Measurements from ENCODE around the gene EPS8L2.

Gene EPS8L2

DNA sequence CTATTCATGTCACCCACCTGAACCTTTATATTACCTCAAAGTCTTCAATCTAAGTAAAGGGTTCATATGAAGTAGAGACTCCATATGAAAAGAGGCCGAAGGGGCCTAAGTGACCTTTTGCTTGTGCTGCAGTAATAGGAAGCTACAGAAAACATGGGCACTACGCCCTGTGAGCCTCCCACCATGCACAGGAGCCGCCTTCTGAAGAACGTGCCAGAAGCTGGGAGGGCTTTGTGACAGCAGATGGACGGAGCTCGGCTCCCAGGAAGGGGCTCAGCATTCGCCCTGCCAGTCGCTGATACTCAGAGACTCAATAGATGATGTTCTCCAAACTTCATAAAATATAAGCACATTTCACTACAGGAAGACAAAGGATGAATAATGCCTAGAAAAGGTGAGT is 32.2 kb upstream of the EPS8L2 start:
- TF ChIP-seq, protein P1, sequence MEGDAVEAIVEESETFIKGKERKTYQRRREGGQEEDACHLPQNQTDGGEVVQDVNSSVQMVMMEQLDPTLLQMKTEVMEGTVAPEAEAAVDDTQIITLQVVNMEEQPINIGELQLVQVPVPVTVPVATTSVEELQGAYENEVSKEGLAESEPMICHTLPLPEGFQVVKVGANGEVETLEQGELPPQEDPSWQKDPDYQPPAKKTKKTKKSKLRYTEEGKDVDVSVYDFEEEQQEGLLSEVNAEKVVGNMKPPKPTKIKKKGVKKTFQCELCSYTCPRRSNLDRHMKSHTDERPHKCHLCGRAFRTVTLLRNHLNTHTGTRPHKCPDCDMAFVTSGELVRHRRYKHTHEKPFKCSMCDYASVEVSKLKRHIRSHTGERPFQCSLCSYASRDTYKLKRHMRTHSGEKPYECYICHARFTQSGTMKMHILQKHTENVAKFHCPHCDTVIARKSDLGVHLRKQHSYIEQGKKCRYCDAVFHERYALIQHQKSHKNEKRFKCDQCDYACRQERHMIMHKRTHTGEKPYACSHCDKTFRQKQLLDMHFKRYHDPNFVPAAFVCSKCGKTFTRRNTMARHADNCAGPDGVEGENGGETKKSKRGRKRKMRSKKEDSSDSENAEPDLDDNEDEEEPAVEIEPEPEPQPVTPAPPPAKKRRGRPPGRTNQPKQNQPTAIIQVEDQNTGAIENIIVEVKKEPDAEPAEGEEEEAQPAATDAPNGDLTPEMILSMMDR (IDR thresholded peaks at IDR 0.05): no peak
- Histone ChIP-seq H3K4me3 (no peak overlapping the region), H3K27ac (no peak overlapping the region), H3K27me3 (no peaks in the 10 kb centered on the region), H3K9me3 (no peaks in the 10 kb centered on the region), H3K4me1 (no peaks in the 10 kb centered on the region), H3K36me3 (peaks cover 25 to 68% (median 43%) of the 10 kb centered on the region in 3 donors)
- intact Hi-C loops (cut with DNase I; ENCODE audit: low total_unique reads): no loop called here
- no peak for DNase-seq

GRCh38 chr11:674406-674805 is 31.6 kb upstream of the EPS8L2 start:
- Histone ChIP-seq H3K27ac (no peak overlapping the region), H3K27me3 (no peaks in the 10 kb centered on the region), H3K4me3 (no peak overlapping the region), H3K4me1 (no peaks in the 10 kb centered on the region), H3K9me3 (no peaks in the 10 kb centered on the region), H3K36me3 (peaks cover 25 to 74% (median 46%) of the 10 kb centered on the region in 3 donors)
- intact Hi-C loops (cut with DNase I; ENCODE audit: low total_unique reads): no loop called here
- no peak for DNase-seq
- TF ChIP-seq, protein P1 (IDR thresholded peaks at IDR 0.05): no peak

DNA sequence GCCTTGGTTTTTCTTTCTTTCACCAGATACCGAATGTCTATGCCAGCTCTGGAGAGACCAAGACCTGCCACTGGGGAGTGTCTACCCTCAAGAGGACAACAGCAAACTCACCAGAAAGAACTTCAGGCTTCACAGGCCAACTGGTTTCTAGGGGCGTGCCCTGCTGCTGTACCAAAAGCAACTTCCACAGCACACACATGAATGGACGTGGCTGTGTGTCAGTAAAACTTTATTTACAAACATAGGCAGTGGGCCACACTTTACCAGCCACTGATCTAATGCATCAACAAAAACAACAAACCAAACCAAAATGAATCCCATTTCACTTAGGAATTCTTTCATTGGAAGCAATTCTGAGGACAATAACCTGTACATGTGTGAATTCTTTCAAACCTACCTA is 27.7 kb upstream of the EPS8L2 start:
- no peaks in the 10 kb centered on the region for H3K9me3 ChIP-seq
- TF ChIP-seq, protein P1 (IDR thresholded peaks at IDR 0.05): no peak
- DNase-seq: no peak
- intact Hi-C loops (cut with DNase I; ENCODE audit: low total_unique reads): no loop called here
- no peaks in the 10 kb centered on the region for H3K27me3 ChIP-seq
- H3K27ac ChIP-seq: no peak overlapping the region
- H3K4me1 ChIP-seq: no peaks in the 10 kb centered on the region
- H3K4me3 ChIP-seq: no peak overlapping the region
- peaks cover 25 to 87% (median 43%) of the 10 kb centered on the region in 3 donors for H3K36me3 ChIP-seq

GRCh38 chr11:679271-680207 is 26.5 kb upstream of the EPS8L2 start:
- no peaks in the 10 kb centered on the region for H3K4me1 ChIP-seq
- H3K9me3 ChIP-seq: no peaks in the 10 kb centered on the region
- TF ChIP-seq, protein P1 (IDR thresholded peaks at IDR 0.05): no peak
- peaks cover 29 to 87% (median 35%) of the 10 kb centered on the region in 3 donors for H3K36me3 ChIP-seq
- intact Hi-C loops (cut with DNase I; ENCODE audit: low total_unique reads): no loop called here
- H3K4me3 ChIP-seq: no peak overlapping the region
- no peak overlapping the region for H3K27ac ChIP-seq
- no peak for DNase-seq
- no peaks in the 10 kb centered on the region for H3K27me3 ChIP-seq

DNA sequence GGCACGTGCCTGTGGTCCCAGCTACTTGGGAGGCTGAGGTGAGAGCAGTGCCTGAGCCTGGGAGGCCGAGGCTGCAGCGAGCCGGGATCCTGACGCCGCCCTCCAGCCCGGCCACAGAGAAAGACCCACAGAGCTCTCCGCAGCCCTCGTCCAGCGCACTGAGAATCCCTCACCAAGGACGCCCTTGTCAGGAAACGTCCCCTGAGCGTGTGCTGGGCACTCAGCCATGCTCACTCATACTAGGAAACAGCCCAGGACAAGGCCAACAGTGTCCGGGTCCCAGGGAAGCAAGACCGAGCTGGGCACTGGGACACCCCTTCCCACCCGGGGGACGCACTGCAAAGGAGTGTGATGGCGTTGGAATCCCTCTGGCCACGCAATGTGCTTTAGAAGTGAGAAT is 25.6 kb upstream of the EPS8L2 start:
- Histone ChIP-seq H3K36me3 (peaks cover 30 to 88% (median 42%) of the 10 kb centered on the region in 3 donors), H3K4me3 (no peak overlapping the region), H3K9me3 (no peaks in the 10 kb centered on the region), H3K27me3 (no peaks in the 10 kb centered on the region), H3K4me1 (no peaks in the 10 kb centered on the region), H3K27ac (no peak overlapping the region)
- no peak for DNase-seq
- intact Hi-C loops (cut with DNase I; ENCODE audit: low total_unique reads): no loop called here
- TF ChIP-seq, protein P1 (IDR thresholded peaks at IDR 0.05): no peak
